ENCODE data around the gene SEC14L2.
A peak's percentile ranks its signal among the peaks of the same experiment; 100 is the strongest.

Gene SEC14L2

DNA sequence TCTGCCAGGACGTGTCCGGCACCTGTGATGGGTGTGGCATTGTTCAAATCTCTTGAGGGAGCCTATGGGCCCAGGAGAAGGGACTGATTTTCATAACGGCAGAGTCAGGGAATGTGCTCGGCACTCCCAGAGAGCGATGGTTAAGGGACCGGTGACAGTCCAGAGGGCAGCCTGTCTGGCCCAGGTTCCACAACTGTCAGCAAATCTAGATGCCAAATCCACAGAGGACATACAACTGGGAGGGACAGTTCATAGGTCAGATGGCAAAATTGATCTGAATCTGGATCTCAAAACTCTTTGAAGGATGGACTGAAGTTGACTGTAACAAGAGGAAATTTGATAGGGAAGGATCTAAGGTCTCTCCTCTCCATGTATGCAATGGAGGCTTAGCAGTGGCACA lies 7.5 kb downstream of the SEC14L2 start:
- no peak for DNase-seq (ENCODE audit: low spot score)

DNA sequence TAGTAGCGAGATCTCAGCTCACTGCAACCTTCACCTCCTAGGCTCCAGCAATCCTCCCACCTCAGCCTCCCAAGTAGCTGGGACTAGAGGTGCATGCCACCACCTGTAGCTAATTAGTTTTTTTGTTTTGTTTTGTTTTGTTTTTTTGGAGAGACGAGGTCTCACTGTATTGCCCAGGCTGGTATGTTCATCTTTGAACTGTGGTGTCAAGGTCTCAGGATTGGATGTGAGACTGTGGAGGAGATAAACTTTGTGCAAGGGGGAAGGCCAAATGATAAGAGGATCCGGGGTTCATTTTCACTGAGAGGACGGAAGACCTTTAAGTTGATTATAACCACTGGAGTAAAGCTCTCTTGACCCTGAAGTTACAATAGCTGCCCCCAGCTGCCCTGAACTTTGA lies 8.9 kb downstream of the SEC14L2 start:
- no peak for DNase-seq (ENCODE audit: low spot score)

DNA sequence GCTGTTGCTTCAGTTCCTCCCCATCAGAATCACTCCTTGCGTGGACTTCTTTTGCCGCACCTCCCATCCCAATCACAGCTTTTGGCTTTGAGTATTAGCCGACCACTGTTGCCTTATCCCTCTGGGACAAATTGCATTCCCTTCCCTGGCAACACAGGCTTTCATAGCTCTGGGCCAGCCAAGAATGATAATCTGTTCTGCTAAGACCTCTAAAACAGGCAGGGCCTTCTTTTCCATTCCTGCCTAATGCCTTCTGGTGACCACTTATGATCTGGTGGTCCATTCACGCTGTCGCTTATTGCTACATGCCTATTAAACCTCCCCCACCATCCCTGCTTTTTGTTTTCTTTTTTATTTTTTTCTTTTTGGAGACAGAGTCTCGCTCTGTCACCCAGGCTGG lies 9.6 kb downstream of the SEC14L2 start:
- DNase-seq (ENCODE audit: low spot score), result no peak

DNA sequence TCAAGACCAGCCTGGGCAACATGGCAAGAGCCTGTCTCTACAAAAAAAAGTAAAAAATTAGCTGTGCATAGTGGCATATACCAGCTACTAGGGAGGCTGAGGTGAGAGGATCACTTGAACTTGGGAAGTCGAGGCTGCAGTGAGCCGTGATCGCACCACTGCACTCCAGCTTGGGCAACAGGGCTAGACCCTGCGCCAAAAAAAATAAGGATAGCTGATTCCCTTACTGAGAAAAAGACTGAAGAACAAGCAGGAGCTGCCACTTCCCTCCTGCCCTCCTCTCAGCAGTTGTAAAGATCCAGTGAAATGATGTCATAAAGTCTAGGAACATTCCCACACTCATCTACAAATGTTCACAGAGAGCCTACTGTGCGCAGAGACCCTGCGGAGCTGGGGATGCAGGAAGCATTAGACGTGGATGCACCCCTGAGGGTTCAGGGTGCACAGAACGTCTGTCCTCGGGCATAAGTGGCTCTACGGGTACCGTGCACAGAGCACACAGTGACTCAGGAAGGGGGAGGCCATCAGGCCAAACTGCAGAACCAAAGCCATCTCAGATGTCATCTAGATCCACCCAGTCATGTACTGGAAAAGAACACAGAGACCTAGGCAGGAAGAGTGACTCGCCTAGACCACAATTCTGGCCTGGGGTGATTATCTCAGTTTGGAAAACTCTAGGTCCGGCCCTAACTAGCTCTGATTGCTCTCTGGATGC lies 11.7 kb downstream of the SEC14L2 start:
- DNase-seq (ENCODE audit: low spot score), result no peak

DNA sequence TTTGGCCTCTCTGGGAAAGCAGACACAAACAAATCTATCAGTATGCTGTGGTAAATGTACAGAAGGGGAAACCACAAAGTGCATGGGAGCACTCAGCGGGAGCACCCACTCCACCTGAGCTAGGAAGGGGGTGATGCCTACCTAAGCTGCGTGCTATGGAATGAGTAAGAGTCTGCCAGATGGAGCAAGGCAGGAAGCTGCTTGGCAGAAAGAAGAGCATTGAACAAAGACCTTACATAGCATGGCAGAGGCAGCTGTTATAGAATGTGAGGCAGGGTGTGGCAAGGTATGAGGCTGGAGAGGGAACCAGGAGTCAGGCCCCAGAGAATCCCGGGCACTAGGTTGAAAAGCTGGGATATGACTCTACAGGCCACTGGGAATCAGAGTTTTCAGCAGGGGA lies 15.0 kb downstream of the SEC14L2 start:
- no peak for DNase-seq (ENCODE audit: low spot score)

DNA sequence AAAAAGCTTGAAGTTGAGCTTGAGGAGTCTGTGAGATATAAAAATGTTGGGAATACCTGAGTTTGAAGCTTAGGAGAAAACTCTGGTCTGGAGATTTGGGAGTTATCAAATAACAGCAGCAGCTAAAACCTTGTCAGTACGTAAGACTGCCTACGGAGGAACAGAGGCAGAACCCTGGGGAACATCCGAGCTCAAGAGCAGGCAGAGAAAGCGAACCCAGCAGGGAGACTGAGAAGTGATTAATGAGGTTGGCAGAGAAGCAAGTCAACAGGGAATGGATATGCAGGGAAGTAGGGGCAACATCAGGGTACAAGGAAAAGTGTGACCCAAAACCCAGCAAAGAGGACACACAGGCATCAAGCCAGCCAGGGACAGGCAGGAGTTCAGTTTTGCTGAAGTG lies 16.2 kb downstream of the SEC14L2 start:
- DNase-seq (ENCODE audit: low spot score), result no peak

DNA sequence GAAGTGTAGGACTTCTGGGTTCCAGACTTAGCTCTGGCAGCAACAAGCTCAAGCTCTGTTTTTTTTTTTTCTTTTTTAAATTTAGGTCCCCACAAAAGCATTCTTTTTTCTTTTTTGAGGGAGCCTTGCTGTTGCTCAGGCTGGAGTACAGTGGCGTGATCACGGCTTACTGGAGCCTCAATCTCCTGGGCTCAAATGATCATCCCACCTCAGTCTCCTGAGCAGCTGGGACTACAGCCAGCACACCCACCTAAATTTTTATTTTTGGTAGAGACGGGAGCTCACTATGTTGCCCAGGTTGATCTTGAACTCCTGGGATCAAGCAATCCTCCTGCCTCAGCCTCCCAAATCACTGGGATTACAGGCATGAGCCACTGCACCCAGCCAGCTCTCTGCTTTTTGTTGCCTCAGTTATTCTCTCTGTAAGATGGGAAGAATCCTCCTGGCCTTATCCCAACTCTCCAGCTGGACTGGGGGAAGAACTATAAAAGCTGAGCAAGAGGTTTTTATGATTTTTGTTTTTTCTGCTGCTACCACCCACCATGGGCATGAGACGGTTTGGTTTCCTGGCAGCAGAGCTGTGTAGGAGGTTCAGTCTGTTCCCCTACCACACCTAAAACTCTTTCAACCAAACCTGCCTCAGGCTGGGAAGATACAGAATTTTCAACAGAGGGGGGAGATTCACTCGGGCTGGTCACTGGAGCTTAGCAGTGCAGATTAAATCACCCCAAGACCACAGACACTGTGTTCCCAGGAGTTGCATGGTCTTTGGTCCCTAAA lies 17.1 kb downstream of the SEC14L2 start:
- no peak for DNase-seq (ENCODE audit: low spot score)

DNA sequence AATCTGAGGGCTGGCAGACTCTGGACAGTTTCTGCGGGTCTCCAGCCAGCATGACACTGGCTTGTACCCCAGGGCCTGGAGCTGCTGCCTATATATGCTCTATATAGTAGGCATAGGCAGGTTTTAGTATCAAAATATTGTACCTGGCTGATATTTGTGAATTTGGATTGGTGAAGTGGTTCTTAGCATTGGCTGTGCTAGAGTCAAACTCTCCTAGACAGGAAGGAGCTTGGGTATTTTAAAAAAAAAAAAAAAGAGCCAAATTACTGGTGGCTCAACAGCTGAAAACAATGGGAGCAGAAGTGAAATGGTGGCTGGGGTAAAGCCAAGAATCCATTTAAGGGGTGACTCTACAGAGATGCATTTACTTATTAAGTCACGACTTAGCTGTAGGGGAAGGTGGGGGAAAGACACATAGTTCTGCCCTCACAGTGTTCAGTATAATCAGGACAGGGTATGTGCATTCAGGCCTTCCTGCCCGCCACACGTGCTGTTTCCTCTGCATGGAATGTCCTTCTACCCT lies 17.8 kb downstream of the SEC14L2 start:
- DNase-seq (ENCODE audit: low spot score), result no peak

DNA sequence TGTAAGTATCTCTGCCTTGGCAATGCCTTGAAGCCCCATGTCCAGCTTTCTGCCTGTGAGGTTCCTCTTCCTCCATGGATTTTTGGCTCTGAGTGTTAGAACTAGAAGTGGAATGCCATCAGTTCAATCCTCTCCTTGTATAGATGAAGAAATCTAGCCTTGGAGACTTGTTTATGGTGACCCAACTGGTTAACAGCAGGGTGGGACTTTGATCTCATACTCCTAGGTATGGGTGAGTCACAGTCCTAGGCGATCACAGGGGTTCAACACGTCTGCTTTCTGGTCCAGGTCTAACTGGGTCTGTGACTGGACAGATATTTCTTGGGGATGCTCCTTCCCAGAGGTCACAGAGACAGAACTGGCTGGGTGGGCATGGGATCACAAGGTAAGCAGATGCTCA lies 19.6 kb downstream of the SEC14L2 start:
- DNase-seq (ENCODE audit: low spot score), result no peak

DNA sequence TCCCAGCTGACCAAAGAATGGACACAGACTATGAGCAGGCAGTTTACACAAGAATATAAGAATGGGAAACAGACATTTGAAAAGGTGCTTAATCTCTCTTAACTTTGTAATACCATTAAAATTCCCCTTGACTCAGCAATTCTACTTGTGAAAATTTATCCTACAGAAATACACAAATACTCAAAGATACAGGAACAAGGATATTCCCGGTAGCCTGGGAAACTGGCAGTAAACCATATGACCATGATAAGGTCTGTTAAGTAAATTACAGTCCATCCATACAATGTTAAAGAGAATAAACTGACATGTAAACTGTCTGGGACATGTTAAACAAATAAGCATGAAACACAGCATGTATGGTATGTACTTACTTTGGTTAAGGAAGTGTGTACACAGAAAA lies 20.0 kb downstream of the SEC14L2 start:
- no peak for DNase-seq (ENCODE audit: low spot score)

DNA sequence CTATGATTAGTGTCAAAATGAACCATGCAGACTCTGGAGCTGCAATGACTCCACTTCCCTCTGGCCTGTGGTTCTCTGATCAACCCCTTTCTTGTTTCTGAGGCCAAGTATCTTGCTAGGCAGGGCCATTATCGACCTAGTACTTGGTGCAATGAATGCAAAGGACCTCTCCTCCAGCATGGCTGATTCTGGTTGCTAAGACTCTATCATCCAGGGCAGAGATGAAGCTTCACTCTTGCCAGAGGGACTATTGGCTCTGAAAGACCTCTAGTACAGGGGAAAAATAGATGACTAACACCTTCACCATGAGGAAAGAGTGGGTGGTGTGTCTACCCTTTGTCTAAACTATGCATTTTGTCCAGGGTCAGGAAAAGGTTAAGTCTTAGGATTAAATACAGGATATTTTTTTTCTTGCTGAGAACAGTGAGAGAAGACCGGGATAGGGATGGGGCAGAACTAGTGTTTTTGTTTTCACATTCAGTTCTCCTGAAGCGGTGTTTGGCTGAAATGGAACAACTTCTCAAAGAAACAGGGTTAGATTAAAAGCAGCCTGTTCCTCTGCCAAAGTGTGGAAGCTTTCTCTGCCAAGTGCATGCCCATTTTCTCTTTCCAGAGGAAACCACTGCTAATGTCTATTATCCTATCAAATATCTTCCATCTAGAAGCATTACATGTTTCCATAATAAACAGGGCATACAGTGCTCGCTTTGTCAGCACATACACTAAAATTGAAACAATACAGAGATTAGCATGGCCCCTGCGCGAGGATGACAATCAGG lies 23.7 kb downstream of the SEC14L2 start:
- no peak for DNase-seq (ENCODE audit: low spot score)

DNA sequence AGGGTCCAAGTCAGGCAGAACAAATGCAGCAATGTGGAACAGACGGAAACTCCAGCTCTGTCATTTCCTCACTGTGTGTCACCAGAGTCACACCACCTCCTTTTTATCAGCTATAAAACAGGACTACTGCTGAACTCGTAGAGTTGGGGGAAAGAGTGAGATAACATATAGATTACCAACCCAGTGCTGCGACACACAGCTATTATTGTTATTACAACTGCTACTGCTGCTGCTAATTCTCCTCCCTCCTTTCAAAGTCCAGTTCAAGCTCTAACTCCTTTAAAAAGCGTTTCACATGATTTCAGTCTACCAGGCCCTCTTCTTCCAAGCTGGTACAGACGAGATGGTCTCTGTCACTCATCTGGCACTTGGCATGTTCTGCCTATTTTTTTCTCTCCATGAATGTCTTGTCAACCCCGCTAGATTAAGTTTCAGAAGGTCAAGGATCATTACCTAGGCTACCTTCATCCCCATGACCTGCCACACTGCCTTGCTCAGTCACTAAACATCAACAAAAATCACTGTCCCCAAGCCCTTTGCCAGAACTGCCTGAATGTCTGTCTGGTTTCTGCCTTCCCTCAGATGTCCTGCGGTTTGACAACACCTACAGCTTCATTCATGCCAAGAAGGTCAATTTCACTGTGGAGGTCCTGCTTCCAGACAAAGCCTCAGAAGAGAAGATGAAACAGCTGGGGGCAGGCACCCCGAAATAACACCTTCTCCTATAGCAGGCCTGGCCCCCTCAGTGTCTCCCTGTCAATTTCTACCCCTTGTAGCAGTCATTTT lies 25.1 kb downstream of the SEC14L2 start:
- no peak for DNase-seq (ENCODE audit: low spot score)

DNA sequence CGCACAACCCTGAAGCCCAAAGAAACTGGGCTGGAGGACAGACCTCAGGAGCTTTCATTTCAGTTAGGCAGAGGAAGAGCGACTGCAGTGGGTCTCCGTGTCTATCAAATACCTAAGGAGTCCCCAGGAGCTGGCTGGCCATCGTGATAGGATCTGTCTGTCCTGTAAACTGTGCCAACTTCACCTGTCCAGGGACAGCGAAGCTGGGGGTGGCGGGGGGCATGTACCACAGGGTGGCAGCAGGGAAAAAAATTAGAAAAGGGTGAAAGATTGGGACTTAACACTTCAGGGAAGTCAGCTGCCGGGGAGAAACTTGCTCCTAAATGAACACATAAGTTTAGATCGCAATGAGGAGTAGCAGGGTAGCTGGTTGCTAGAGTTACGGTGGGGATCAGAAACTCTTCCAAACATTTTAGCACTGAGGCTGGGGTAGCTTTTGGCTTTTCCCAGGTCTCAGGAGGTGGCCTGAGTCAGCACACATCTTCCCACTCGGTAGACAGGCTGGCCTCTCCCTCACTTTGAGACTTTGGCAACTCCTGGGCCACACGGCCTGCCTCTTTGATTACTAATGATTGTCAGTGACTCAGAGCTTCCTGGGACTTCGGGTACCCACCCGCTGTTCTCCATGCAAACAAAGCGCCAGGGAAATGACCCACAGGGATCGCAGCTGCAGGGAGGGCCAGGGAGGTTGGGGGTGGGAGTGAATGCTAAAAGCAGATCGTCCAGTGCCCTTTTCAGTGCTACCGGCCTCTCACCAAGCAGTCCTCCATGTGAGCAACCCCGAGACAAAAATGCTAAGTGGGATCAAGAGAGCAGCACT lies 25.9 kb downstream of the SEC14L2 start:
- DNase-seq (ENCODE audit: low spot score), result no peak

DNA sequence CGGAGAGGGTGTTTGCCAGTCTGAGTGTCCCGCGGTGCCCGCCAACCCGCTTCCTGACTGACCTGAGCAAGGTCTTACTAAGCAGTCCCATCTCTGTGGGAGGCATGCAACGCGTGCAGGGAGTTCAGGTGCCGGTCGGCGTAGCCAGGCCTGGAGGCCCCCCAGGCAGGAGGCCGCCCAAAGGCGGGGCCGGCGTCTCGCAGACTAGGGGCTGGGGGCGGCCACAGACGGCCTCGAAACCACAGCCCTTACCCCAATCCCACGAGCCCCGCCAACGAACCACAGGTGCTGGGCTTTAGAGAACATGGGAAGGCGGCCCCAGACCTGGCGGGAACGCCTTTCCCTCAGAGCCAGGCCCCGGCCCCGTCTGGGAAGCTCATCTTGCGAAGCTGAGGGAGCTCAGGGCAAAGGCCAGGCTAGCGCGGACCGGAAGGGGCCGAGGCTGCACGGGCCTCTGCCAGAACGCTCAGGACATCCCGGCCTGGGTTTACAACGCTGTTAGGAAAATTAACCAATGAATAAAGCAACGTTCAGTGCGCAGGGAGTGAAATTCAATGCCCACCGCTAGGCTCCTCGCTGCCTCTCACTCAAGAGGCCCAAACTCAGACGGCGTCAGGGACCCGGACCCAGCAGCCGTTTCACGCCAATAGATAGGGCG lies 26.6 kb downstream of the SEC14L2 start:
- DNase-seq (ENCODE audit: low spot score), result peak; percentile 23

DNA sequence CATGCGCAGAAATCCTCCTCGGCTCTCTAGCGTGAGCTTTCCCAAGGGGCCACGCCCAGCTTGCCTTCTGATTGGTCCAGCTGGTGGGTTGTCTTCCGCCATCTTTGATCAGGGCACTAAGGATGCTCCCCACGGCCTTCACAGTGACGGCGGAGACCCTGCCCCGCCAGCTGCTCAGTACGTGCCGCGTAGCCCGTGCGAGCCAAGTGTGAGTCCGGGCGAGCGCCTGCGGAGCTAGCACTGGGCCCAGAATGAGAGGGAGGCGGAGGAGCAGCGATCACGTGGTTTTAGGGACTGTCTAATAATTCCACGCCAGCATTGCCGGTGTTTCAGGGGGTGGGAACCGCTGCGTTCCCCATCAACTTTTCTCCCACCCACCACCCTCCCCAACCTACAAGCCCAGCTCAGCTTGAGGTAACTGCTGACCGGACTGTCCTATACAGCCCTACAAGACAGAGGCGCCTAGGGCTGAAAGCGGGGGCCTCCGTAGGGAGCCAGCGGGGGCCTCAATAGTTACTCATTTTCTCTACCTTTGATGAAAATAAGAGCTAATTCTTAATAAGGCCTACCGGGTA lies 27.2 kb downstream of the SEC14L2 start:
- peak; percentile 99 for DNase-seq (ENCODE audit: low spot score)

DNA sequence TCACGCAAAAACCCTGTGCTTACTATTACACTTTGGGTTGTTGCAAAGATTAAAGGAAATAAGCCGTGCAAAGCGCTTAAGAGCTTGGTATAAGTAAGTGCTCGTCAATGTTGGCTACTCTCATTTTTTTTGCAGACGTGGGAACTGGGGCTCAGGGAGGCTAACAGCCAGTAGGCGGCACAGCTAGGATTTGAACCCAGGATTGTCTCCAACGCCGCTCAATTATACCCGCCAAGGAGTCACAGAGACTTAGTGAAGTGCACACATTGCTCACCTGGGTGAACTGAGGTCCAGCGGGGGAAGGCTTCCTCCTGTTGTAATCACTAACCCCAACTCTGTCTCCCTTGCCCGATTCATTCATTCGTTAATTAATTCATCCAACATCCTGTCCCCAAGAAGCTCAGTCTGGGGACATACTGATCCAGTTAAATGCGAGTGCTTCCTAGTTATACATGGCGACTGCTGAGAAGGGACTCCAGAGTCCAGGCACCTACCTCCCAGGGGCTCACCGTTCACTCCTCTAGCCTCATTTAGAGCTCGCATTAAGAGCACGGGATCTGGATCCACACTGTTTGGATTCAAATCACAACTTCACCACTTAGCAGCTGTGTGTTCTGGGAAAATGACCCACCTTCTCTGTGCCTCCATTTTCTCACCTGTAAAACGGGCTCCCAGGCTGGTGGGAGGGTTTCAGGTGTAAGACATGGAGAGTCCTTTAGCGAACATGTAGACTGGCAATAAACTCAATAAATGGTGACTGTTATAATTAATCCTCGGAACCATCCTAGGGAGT lies 27.9 kb downstream of the SEC14L2 start:
- DNase-seq (ENCODE audit: low spot score), result no peak

DNA sequence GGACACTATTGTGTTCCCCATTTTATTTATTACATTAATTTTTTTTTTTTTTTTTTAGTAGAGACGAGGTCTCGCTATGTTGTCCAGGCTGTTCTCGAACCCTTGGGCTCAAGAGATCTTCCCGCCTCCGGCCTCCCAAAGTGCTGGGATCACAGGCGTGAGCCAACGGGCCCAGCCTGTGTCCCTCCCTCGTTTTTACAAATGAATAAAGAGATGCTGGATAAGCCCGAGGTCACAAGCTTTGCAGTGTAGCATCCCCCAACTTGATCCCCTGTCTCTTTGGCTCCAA lies 28.5 kb downstream of the SEC14L2 start:
- no peak for DNase-seq (ENCODE audit: low spot score)

DNA sequence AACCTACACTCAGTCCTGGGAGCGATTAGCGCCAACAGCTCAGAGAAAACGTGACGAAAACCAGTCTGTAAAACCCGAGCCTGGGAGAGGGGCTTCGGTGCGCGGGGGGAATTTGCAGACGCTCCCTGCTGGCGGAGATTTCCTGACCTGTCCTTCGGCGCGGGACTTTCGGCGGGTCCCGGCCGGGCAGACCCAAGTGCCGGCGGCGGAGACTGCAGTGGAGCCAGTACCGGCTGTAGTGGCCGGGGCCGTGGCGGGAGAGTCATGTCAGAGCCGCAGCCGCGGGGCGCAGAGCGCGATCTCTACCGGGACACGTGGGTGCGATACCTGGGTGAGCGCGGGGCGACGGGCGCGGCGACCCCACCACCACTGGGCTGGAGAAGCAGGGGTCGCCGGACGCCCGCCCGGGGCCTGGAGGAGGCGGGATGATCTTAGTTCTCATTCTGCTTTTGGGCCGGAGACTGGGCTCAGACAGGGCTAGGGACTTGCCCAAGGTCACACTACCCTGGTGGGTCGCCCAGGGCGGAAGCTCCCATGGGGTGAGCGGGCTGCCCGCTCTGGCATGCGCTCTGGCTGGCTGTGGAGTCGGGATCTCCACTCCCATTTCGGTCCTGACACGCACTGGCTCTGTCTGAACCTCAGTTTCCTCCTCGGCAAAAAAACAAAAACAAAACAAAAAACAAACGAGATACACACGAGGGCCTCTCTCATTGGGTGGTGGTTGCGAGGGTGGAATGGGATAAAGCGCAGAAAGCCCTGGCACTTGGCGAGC lies 29.0 kb downstream of the SEC14L2 start, which contains the start of gene MTFP1:
Gene MTFP1, plus strand, starts transcription at position 153 of the 772 bp plus-strand sequence. Its CDS starts 112 bp downstream, at position 265.
- DNase-seq (ENCODE audit: low spot score), result peak; percentile 53

Measured in germinal center (tissue), 1 donor.